Stimulated activated CD4-positive, alpha-beta T cell treated with anti-CD3 and anti-CD28 coated beads, TNF-alpha, amount 100 ng/mL, for 4 hours (primary cell): ENCODE data around the gene MDH1B.
A peak's percentile ranks its signal among the peaks of the same experiment; 100 is the strongest.
"Not testable (repeated sequence)": the region's sequence is repeated elsewhere in the genome, so short reads cannot be mapped to it uniquely, and the experiment has no call there.

ENCODE experiments used
- DNase-seq, 3 experiments: peaks; one replicate each; pipeline ENCODE4 v3.0.0-alpha.2; 2020; ENCODE audit warnings: low read depth in 3 of 3

Gene MDH1B

DNA sequence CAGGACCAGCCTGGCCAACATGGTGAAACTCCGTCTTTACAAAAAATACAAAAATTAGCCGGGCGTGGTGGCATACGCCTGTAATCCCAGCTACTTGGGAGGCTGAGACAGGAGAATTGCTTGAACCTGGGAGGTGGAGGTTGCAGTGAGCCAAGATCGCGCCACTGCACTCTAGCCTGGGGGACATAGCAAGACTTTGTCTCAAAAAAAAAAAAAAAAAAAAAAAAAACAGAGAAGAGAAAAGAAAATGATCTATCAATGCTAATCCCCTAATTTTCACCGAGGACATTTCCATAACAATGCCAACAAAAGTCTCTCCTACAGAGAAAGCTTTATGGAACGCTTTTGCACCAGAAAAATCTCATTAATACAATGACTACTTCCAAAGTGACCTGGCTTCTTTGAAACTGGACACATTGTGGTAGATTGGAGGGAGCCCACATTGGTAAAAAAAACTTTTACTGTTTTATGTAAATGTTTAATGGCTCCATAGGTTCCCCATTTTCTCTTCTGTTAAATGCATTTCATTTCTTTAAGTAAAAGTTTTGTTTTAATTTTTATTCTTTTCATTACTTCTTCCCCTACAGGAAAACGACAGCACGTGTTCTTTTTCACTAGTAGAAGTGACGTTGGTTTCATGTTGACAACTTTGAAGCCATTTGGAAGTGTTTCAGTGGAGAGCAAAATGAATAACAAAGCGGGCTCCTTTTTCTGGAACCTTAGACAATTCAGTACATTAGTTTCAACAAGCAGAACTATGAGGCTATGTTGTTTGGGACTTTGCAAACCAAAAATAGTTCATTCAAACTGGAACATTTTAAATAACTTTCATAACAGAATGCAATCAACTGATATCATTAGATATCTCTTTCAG is 1.2 kb upstream of the MDH1B start:
- DNase-seq = no peak

DNA sequence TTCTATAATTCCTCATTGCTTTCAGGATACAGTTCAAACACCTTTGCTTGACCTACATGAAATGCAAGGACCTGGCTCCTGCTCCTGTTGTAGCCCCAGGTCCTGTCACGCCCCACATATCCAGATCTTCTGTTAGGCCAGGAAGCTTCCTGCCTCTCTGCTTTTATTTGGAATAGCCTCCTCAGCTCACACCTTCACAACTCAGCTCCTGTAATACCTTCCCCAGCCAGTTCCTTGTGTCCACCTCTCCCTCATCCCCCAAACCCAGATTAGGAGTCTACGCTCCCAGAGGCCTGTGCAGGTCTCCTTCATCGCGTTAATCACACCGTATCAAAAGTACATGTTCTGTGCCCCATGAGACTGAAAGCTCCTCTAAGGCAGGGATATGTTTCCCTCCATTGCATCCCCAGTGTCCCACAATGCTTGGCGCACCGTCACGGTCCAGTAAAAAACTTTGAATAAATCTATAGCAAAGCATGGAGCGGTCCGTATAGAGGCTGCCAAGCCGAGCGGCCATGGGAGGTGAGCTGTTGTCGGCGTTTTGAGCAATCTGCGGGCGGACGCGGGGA is 371 bp downstream of the MDH1B start:
- peak in 1 of 3 experiments; percentile 11 for DNase-seq

- DNase-seq = no peak
These were observed 8.3 kb downstream of the MDH1B start for GRCh38 chr2:206756816-206757215.

GRCh38 chr2:206740800-206741199 is 24.3 kb downstream of the MDH1B start:
- DNase-seq = no peak

- DNase-seq = no peak
These were observed 25.9 kb downstream of the MDH1B start for GRCh38 chr2:206739271-206739670.

- DNase-seq = no peak
These were observed 28.2 kb downstream of the MDH1B start for GRCh38 chr2:206736935-206737334.

DNA sequence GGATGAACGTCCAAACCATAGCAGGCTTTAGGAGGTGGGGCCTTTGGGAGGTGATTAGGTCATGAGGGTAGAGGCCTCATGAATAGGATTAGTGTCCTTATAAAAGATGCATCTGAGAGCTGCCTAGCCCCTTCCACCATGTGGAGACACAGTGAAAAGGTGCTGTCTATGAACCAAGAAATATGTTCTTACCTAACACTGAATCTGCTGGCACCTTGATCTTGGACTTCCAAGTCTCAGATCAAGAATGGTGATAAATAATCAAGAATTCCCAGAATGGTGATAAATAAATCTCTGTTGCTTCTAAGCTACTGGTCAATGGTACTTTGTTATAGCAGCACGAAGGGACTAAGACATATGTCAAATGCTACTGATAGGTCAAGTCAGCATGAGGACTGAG is 31.8 kb downstream of the MDH1B start:
- DNase-seq = no peak

- DNase-seq = no peak
These were observed 36.6 kb downstream of the MDH1B start for GRCh38 chr2:206728277-206729199.

DNA sequence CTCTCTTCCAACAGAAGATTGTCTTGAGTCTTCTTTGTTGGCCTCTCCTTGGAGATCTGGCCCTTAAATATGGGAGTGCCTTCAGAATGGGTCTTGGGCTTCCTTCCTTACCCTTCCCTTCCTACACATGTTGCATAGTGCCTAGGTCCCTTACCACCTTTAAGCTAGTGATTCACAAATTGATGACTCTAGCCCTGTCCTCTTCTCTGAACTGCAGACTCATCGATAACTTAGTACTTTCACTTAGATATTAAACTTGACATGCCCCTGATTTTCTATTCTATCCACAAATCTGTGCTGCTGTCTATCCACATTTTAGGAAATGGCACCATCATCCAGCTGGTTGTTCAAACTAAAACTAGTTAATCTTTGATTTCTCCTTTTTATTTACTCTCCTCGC is 37.8 kb downstream of the MDH1B start:
- DNase-seq = no peak

DNA sequence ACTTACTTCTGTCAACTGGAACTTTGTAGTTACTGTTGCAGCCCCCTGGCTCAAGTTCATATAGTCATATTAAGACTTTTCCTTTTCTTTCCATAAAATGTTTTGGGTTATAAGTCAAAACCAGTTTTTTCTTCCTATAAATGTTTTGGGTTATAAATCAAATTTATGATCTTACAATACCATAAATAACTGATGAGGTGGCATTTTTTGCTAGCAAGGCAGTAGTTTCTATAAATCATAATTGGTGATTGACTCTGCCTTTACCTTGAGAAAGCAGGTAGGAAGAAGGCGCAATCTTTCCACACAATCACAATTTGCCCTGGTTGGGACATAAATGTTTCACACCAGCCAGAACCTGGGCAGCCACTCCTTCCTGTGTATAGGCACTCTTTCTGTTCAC is 41.8 kb downstream of the MDH1B start:
- DNase-seq = no peak

- no peak for DNase-seq
These were observed 43.7 kb downstream of the MDH1B start for GRCh38 chr2:206721256-206721920.

- no peak for DNase-seq
These were observed 46.8 kb downstream of the MDH1B start, which contains the start of gene DYTN for GRCh38 chr2:206718296-206718695. DYTN (minus strand) TSS chr2:206718396; CDS start chr2:206718279, 117 bp downstream.

- DNase-seq = no peak
These were observed 48.5 kb downstream of the MDH1B start for GRCh38 chr2:206716623-206717022.

GRCh38 chr2:206715183-206715582 is 49.9 kb downstream of the MDH1B start:
- not testable (repeated sequence) for DNase-seq

DNA sequence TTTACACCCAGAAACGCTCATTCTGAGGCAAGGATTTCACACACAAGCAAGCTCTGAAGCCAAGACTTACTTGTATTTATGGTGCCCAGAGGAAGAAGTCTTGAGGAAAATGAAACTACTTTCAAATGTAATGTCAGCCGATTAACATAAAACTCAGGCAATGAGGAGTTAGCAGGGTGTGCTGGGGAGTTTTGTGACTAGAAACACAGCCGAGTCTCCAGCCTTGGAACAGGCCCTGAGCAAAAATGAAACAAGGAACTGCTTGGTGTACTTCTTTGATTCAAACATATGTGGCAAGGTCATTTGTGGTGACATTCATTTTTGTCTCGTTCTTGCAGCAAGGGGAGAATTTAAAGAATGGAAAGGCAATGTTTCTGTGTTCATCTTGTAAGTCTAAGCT is 51.4 kb downstream of the MDH1B start:
- DNase-seq = no peak

DNA sequence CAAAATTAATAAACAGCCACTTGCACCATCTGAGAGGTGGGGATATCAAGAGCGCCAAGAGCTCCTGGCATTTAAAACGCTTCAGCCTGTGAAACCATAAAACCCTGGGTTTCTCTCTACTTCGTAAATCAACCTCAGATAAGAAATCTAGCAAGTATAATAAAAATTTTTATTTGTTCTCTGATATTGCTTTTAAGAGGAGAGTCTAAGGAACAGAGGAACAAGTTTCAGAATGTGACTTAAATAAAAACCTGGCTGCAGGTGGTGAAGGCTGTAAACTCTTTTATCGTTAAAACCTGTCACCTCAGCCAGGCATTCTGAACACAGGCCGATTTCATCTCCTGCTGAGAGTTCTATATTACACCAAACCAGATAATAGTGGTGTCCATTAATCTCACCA is 56.8 kb downstream of the MDH1B start:
- DNase-seq = no peak

- no peak for DNase-seq
These were observed 57.9 kb downstream of the MDH1B start for GRCh38 chr2:206707164-206707701.

GRCh38 chr2:206701952-206702605 is 63.0 kb downstream of the MDH1B start:
- DNase-seq = no peak

DNA sequence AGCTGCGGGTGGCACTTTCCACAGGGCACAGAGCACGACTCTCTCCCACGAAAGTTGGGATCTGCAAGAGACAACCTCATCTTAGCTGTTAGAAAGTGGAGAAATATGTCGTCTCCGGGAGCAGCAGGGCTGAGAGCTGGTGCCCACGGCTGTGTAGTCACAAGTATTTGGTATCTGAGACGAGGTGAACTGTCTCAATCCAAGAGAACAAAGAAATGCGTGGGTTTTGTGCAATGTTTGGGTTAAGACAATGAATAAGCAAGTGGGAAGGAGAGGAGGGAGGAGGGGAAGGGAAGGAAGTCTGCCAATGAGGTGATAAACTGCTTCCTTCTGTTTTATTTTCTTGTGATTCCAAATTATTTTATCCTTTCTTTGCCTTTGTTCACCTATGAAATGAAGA is 65.0 kb downstream of the MDH1B start:
- DNase-seq = no peak

- DNase-seq = no peak
These were observed 66.3 kb downstream of the MDH1B start for GRCh38 chr2:206698811-206699210.

- DNase-seq = no peak
These were observed 68.2 kb downstream of the MDH1B start for GRCh38 chr2:206696910-206697309.
